K562 (cell line): ENCODE data around the gene MANEAL. TPM values are rescaled to one million over a fixed set of nuclear protein-coding genes. Genes with fewer than 3 reads are reported as not detected.
A peak's percentile ranks its signal among the peaks of the same experiment; 100 is the strongest.

ENCODE experiments used
- ATAC-seq: fragments of 200-7000 bp; cut with Tn5 transposase; 3 replicates; pipeline ENCODE4 v1.9.1; 2020; ENCODE audit warnings: moderate library complexity
- BruUV-seq: library from RNA; stranded (reverse); fragments of 400-500 nt; replicated peaks from 2 replicates; lab custom pipeline; 2021; lab: Mats Ljungman, UMichigan
- CTCF ChIA-PET: fragments of 300-600 bp; formaldehyde crosslinking; extraction: SDS; loops from one replicate; lab custom pipeline; 2021; ENCODE audit warnings: low intra/inter-chr PET ratio; lab: Yijun Ruan, JAX
- POLR2A ChIA-PET: fragments of 300-600, 350-650 bp; sonication (Branson Sonifier 250); formaldehyde crosslinking; extraction: SDS; loops from one replicate; lab custom pipeline; 2021; ENCODE audit warnings: antibody characterized with exemption, inconsistent platforms; lab: Yijun Ruan, JAX
- DNase-seq, 4 experiments: peaks; one replicate each; pipeline versions ENCODE4 v3.0.0 to v3.0.0-alpha.2; 2011 to 2018; ENCODE audit warnings: low spot score in 3 of 4, mixed read lengths in 3 of 4; ENCODE audit errors: extremely low read depth in 1 of 4
- FAIRE-seq: peaks from 2 replicates; lab custom pipeline; 2011; peaks lifted over from hg19 to GRCh38; lab: Jason Lieb, UNC
- H2AFZ ChIP-seq: 2 replicates; pipeline ENCODE4 v1.6.0; 2011; ENCODE audit warnings: low read depth, low read length, control low read depth, inconsistent platforms
- H3K27ac ChIP-seq: fragments of 200-600 bp; 3 replicates; pipeline ENCODE4 v1.8.0; 2011; ENCODE audit warnings: low read depth, mild to moderate bottlenecking, control low read depth, inconsistent platforms, low read length, moderate library complexity, mixed read lengths; ENCODE audit errors: extremely low read depth
- H3K27me3 ChIP-seq, 2 experiments: fragments of 300-600 bp in 1 of 2; 2 replicates in 1 of 2; 3 replicates in 1 of 2; pipeline versions ENCODE4 v1.6.0 to v1.8.0; 2011; ENCODE audit warnings: inconsistent platforms in 2 of 2, low read length in 2 of 2, mild to moderate bottlenecking in 1 of 2, mixed read lengths in 1 of 2, moderate library complexity in 1 of 2; ENCODE audit not compliant: control insufficient read depth in 2 of 2, insufficient read depth in 2 of 2
- H3K36me3 ChIP-seq: fragments of 300-600 bp; 3 replicates; pipeline ENCODE4 v1.8.0; 2011; ENCODE audit warnings: mild to moderate bottlenecking, low read length, inconsistent platforms; ENCODE audit not compliant: control insufficient read depth, insufficient read depth
- H3K4me1 ChIP-seq, 2 experiments: fragments of 200-600 bp in 1 of 2; replicated peaks in 1 of 2; 2 replicates in 1 of 2; 3 replicates in 1 of 2; pipeline versions ENCODE4 v1.5.1 to v1.8.0; 2011; ENCODE audit warnings: inconsistent platforms in 2 of 2, low read length in 2 of 2, mild to moderate bottlenecking in 1 of 2, mixed read lengths in 1 of 2, moderate library complexity in 1 of 2; ENCODE audit not compliant: control insufficient read depth in 2 of 2, insufficient read depth in 2 of 2
- H3K4me2 ChIP-seq: 2 replicates; pipeline ENCODE4 v1.6.1; 2011; ENCODE audit warnings: low read length, control low read depth, inconsistent platforms, mixed read lengths; ENCODE audit not compliant: insufficient read depth
- H3K4me3 ChIP-seq: fragments of 200-600 bp; sonication (generic), shearing (Covaris generic); 2 replicates; pipeline ENCODE4 v1.5.1; 2016; ENCODE audit warnings: control low read depth, inconsistent platforms
- H3K79me2 ChIP-seq: fragments of 200-600 bp; 3 replicates; pipeline ENCODE4 v1.8.0; 2011; ENCODE audit warnings: low read length, inconsistent platforms; ENCODE audit not compliant: control insufficient read depth, insufficient read depth
- H3K9ac ChIP-seq, 2 experiments: 2 replicates each; pipeline versions ENCODE4 v1.6.0 to v1.6.1; 2011; ENCODE audit warnings: low read depth in 2 of 2, low read length in 2 of 2, control low read depth in 1 of 2, inconsistent platforms in 1 of 2, mild to moderate bottlenecking in 1 of 2, mixed read lengths in 1 of 2; ENCODE audit not compliant: insufficient read depth in 1 of 2
- H3K9me1 ChIP-seq: one replicate; pipeline ENCODE4 v1.6.0; 2011; ENCODE audit warnings: inconsistent platforms, mild to moderate bottlenecking, low read length, moderate library complexity; ENCODE audit not compliant: control insufficient read depth, insufficient read depth
- H3K9me3 ChIP-seq: replicated peaks from 2 replicates; pipeline ENCODE4 v1.5.1; 2011; ENCODE audit warnings: low read depth, low read length, inconsistent platforms; ENCODE audit not compliant: control insufficient read depth, insufficient read depth
- H4K20me1 ChIP-seq: replicated peaks from 2 replicates; pipeline ENCODE4 v1.6.1; 2011; ENCODE audit warnings: low read length, inconsistent platforms, mixed read lengths; ENCODE audit not compliant: control insufficient read depth, insufficient read depth
- CEBPB ChIP-seq: fragments of 450-650 bp; IDR thresholded peaks from 2 replicates; pipeline ENCODE4 v1.6.1; 2016; ENCODE audit warnings: missing genetic modification characterization, missing compliant biosample characterization
- CEBPG ChIP-seq, 3 experiments: fragments of 200-800 bp in 1 of 3; sonication (Bioruptor generic) in 1 of 3; sonication (generic) in 1 of 3; formaldehyde crosslinking in 1 of 3; IDR thresholded peaks in 2 of 3; conservative IDR thresholded peaks in 1 of 3; 2 replicates each; pipeline versions ENCODE4 v1.6.1 to v1.8.0; 2016 to 2022; ENCODE audit warnings: missing compliant biosample characterization in 2 of 3, missing genetic modification characterization in 2 of 3, mild to moderate bottlenecking in 1 of 3, missing genetic modification reagents in 1 of 3
- MEIS2 ChIP-seq: fragments of 450-650 bp; IDR thresholded peaks from 2 replicates; pipeline ENCODE4 v1.6.1; 2014; ENCODE audit warnings: mild to moderate bottlenecking; ENCODE audit not compliant: partially characterized antibody
- PCBP2 ChIP-seq: fragments of 200-400 bp; formaldehyde crosslinking; IDR thresholded peaks from 2 replicates; pipeline ENCODE4 v1.6.1; 2018; ENCODE audit warnings: low read length, low read depth, mild to moderate bottlenecking, moderate library complexity; ENCODE audit not compliant: poor library complexity, severe bottlenecking
- U2AF1 ChIP-seq: fragments of 200-400 bp; formaldehyde crosslinking; optimal IDR thresholded peaks from 2 replicates; pipeline ENCODE3; 2017; ENCODE audit warnings: mild to moderate bottlenecking, low read depth, low read length, moderate library complexity
- WGBS: fragments of 100-300 bp; shearing (Covaris generic); methylation state at CpG from one replicate; pipeline ENCODE4 v1.1.6; 2016; ENCODE audit warnings: low coverage, mixed read lengths; ENCODE audit not compliant: insufficient coverage; ENCODE audit errors: missing lambda C conversion rate; 5-methylcytosine and 5-hydroxymethylcytosine counted together
- in situ Hi-C: fragments of 300-500 bp; cut with MboI; formaldehyde crosslinking; loops from 4 replicates; pipeline ENCODE4 v1.15.0; 2018; ENCODE audit warnings: inconsistent platforms, mixed read lengths
- intact Hi-C: fragments of 100-400 bp; cut with micrococcal nuclease; formaldehyde crosslinking; loops from 2 replicates; pipeline ENCODE4 v1.14.2; 2022
- polyA plus RNA-seq, 8 experiments: library from polyadenylated mRNA; depleted of rRNA in 4 of 8; stranded (reverse) in 5 of 8; unstranded in 3 of 8; fragments of >200 nt; fragmentation: Nextera tagmentation in 2 of 8; fragmentation: Illumina TruSeq in 1 of 8; extraction: Ambion mirVana in 2 of 8; extraction: Trizol in 1 of 8; gene quantifications; 2 replicates each; pipeline versions ENCODE4 v1.2.1 to v1.2.3, GENCODE V29; 2011 to 2014; ENCODE audit warnings: inconsistent platforms in 1 of 8, missing spikeins in 1 of 8
- total RNA-seq, 7 experiments: library from RNA; depleted of rRNA in 6 of 7; stranded (reverse); fragments of >200 nt in 6 of 7; fragmentation: Illumina TruSeq in 2 of 7; extraction: Trizol in 2 of 7; gene quantifications; 2 replicates each; pipeline versions ENCODE4 v1.2.1 to v1.2.3, GENCODE V29; 2011 to 2021; ENCODE audit warnings: low replicate concordance in 1 of 7
- TF ChIP-seq, protein P1 (sequence below), 2 experiments: fragments of 450-650 bp in 1 of 2; sonication (generic) in 1 of 2; formaldehyde crosslinking in 1 of 2; IDR thresholded peaks in 1 of 2; conservative IDR thresholded peaks in 1 of 2; 2 replicates each; pipeline versions ENCODE4 v1.6.1 to v1.8.1; 2016 to 2023; ENCODE audit warnings: mild to moderate bottlenecking in 2 of 2, moderate library complexity in 2 of 2, inconsistent platforms in 1 of 2, missing genetic modification reagents in 1 of 2

Gene MANEAL
- total and polyA plus RNA-seq, 9 of the 15 experiments (the other 6 are each of a cell fraction or from before 2014, with no cell fraction given) = 0.37 to 3.2 (median 1.2) TPM

- Histone ChIP-seq H3K9ac (no peak overlapping the region), H3K27ac (no peak overlapping the region), H3K79me2 (no peaks in the 10 kb centered on the region), H3K4me2 (no peak overlapping the region), H3K9me1 (no peaks in the 10 kb centered on the region), H3K27me3 (peaks cover 11 to 20% of the 10 kb centered on the region in 2 experiments; a peak in 4 of 5 replicates), H4K20me1 (0 out of 2 replicates have a peak, but pooled peaks cover 2% of the 10 kb centered on the region), H3K4me1 (no peaks in the 10 kb centered on the region), H2AFZ (no peak overlapping the region), H3K9me3 (no peaks in the 10 kb centered on the region), H3K36me3 (no peaks in the 10 kb centered on the region), H3K4me3 (no peak overlapping the region)
- intact Hi-C loops = no loop called here
- TF ChIP-seq U2AF1 (no peak), CEBPB (peak; percentile 82), MEIS2 (peak; percentile 11), PCBP2 (no peak), CEBPG (CRISPR knock-in tag; IDR thresholded peaks at IDR 0.05) (no peak), CEBPG (tag; conservative IDR thresholded peaks at IDR 0.05 in 1 of 2, IDR thresholded peaks at IDR 0.05 in 1 of 2) (peak; percentile 41 to 90; a peak in 3 of 4 replicates)
- TF ChIP-seq, protein P1, sequence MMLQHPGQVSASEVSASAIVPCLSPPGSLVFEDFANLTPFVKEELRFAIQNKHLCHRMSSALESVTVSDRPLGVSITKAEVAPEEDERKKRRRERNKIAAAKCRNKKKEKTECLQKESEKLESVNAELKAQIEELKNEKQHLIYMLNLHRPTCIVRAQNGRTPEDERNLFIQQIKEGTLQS (IDR thresholded peaks at IDR 0.05) = peak; percentile 40
- TF ChIP-seq, protein P1 (CRISPR knock-in tag; conservative IDR thresholded peaks at IDR 0.05) = no peak
- ATAC-seq = no peak
- ChIA-PET CTCF (no interaction called here), POLR2A (interaction anchor here (1.2 kb wide), 2 partner anchors 13 to 35 kb away, joined by 4 read pairs; no protein-coding TSS in a partner anchor)
- FAIRE-seq = no peak
- in situ Hi-C loops = no loop called here
- BruUV-seq = no TSS peak
- no peak for DNase-seq
- 13% methylated on average over 3 of the region's 3 CpGs for WGBS
Measured at GRCh38 chr1:37746806-37747205, 46.8 kb upstream of the MANEAL start.
